ENCODE results near the gene CCDC102A.

Gene CCDC102A

DNA sequence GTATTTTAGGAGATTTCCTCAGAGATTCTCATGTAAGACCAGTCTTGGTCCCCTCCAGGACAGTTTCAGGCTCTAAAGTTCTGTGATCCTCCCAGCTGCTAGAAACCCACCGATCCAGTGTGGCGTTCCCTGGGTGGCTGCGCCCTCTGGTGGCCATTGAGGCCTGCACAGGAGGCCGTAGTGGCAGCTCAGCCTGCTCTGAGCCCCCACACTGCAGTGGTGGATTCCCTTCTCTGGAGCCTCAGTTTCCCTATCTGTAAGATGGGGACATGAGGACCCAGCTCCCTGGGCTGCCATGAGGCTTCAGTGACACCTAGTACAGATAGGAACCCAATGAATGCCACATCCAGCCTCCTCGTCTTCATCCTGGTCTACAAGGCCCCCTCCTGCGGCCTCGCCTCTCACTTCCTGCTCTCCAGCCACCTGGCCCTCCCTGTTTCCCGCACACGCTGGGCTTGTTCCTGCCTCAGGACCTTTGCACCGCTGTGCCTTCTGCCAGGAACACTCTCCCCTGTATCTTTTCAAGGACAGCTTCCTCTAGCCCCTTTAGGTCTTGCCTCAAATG lies 16.5 kb downstream of the CCDC102A start:
- DNase-seq (ENCODE audit: low read depth, low spot score), result no peak

DNA sequence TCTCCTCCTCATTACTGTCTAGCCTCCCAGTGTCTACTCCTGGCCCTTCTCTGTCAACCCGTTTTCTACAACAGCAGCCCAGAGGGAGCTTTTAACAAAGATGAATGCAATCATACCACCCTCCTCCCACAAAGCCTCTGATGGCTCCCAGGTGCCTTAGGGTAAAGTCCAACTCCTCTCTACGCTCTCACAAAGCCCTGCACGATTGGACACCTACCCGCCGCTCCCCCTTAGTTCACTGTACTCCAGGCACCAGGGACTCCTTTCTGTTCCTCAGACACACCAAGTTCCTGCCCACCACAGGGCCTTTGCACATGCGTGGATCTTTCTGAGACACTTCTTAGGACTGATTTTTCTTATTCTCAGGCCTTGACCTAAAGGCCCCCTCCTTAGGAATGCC lies 17.4 kb downstream of the CCDC102A start:
- no peak for DNase-seq (ENCODE audit: low read depth, low spot score)

- DNase-seq (ENCODE audit: low read depth, low spot score), result no peak
These were observed 17.9 kb downstream of the CCDC102A start for GRCh38 chr16:57518520-57518919.

DNA sequence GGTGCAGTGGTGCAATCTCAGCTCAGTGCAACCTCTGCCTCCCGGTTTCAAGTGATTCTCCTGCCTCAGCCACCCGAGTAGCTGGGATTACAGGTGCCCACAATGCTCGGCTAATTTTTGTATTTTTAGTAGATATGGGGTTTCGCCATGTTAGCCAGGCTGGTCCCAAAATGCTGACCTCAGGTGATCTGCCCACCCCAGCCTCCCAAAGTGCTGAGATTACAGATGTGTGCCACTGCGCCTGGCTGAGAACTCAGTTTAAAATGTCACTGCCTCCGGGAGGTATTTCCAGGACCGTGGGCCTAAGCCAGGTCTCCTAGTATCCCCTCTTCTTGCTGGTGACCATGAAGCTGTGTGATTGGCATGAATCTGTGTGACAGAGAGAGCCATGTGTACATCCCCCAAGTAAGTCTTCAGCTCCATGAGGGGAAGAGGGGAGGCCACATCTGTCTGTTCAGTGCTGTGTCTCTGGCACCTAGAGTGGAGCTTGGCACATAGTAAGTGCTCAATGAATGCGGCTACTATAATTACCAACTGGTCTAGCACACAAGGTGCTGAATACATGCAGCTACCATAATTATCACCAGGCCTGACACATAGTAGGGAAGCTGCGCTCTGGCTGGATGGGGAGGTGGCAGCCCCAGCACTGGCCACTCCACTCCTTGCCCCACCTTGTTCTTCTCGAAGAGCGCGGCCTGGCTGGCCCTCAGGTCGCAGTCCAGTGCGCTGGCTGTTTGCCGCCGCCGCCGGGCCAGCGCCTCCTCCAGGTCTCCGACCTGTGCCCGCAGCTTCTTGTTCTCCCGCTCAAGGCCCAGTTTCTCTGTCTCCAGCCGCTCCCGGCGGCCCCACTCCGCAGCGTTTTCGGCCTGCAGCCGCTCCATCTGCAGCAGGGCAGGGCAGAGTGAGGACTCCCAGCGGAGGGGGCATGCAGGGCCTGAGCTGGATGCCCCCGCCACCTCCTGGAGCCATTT lies 18.7 kb downstream of the CCDC102A start:
- no peak for DNase-seq (ENCODE audit: low read depth, low spot score)

DNA sequence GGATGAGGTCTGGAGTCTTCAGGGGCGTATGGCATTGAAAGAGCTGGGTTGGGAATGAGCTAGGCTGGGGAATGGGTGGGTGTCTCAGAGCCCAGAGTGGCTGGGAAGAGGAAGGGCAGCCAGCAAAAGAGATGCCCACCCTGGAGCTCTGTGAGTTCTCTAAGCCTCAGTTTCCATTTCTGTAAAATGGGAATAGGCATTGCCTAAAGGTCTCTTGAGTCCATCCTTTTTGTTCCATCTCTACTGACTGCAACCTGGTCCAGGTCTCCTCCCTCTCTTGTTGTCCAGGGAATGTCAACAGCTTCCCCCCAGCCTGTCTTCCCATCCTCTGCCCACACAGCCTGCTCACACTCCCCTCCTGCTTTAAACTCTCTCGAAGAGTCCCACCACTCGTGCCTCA lies 19.6 kb downstream of the CCDC102A start:
- DNase-seq (ENCODE audit: low read depth, low spot score), result no peak

GRCh38 chr16:57516176-57516725 lies 20.1 kb downstream of the CCDC102A start:
- DNase-seq (ENCODE audit: low read depth, low spot score), result no peak

- no peak for DNase-seq (ENCODE audit: low read depth, low spot score)
These were observed 21.4 kb downstream of the CCDC102A start for GRCh38 chr16:57514791-57515600.

DNA sequence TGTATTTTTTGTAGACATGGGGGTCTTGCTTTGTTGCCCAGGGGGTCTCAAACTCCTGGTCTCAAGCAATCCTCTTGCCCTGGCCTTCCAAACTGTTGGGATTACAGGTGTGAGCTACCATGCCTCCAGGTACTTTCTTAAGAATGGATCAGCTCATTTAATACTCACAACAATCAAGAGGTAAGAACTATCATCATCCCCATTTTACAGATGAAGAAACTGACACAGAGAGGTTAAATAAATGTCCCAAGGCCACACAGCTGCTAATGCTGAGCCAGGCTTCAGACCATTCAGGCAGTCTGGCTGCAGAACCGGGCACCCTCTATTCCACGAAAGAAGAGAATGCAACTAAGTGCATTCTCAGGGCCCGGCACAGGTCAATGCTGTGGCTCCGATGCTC lies 22.0 kb downstream of the CCDC102A start:
- DNase-seq (ENCODE audit: low read depth, low spot score), result no peak

DNA sequence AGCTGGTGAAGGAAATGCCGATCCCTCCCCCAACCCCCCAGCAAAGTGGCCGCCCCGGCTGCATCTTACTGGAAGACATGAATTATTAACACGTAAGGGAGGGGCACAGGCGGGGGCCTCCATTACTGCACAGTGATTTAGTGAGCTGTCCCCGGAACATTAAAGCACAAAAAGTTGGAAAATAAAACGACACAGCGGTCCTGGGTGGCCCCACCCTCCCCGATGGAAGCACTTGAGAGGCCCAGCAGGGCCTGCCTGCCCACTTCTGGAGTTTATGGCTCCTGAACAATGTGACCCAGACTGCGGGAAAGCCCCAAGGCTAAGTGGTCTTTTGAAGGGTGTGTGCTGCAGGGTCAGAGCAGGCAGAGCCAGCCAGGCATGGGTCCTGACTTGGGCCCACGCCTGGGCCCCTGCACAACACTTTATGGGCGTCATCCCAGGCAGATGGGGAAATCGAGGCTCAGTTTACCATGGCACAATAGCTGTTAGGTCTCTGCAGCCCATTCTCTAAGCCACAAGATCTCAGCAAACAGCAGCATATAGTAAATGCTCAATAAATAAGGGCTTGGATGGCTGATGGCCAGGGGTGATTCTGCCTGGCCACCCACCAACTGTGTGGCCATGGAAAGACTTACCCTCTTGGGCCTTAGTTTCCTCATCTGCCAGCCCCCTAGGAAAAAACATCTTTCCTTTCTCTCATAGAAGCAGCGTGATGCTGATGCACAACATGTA lies 22.8 kb downstream of the CCDC102A start:
- DNase-seq (ENCODE audit: low read depth, low spot score), result no peak

DNA sequence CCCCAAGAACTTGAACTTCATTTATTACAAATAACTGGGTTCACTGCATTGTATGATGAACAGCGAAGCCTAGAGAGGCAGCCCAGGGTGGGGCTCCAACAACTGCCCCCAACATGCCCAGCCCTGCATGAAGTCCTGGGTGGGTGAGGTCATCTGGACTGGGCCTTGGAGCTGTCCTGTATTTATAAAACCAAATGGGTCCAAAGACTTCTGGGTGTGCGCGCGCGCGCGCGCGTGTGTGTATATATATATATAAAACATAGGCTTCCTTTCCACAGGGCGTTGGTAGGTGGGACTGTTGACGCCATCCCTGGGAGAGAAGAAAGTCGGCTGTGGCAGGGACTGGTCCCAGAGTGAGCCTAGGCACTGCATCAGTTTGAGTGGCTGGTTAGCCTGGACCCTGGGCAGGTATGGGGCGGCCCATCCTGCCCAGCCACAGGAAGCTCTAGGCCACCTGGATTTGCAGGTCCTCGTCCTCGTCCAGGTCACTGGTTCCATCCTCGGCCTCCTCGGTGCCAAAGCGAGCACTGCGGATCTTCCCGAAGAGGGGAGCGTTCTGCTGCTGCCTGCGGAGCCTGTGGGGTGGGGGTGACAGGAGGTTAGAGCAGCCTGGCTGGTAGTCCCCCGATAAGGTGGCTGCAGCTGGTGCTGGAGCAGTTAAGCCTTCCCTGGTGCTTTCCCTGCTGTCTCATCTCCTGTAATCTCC lies 23.9 kb downstream of the CCDC102A start:
- DNase-seq (ENCODE audit: low read depth, low spot score), result no peak

- no peak for DNase-seq (ENCODE audit: low read depth, low spot score)
These were observed 26.1 kb downstream of the CCDC102A start for GRCh38 chr16:57510016-57510871.

DNA sequence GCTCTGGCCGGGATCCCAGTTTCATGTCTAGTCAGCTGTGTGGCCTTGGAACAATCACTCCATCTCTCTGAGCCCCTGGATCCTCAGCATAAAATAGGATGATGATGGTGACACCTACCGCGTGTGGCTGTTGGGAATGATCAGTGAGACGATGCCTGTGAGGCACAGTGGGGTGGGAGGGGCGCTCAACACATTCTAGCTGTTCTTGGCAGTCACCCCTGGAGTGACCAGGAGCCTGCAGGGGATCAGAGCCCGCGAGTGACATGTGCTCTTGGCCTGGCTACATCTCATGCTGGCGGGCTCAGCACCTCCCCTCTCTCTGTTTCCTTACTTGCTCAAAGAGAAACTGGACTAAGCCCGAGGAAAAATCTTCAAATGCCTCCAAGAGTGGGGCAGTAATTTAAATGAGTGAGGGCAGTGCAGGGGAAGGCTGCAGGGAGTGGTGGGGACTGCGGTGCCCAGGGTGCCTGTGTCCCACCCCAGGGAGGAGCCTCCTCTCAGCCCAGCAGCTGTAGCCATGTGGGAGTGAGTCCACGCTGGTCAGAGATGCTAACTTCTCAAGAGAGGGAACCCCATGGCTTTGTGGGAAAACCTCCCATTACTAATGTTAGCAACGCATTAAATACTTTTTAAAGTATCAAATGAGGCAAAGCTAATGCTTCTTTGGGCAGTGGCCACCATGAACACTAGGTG lies 27.0 kb downstream of the CCDC102A start:
- DNase-seq (ENCODE audit: low read depth, low spot score), result no peak

DNA sequence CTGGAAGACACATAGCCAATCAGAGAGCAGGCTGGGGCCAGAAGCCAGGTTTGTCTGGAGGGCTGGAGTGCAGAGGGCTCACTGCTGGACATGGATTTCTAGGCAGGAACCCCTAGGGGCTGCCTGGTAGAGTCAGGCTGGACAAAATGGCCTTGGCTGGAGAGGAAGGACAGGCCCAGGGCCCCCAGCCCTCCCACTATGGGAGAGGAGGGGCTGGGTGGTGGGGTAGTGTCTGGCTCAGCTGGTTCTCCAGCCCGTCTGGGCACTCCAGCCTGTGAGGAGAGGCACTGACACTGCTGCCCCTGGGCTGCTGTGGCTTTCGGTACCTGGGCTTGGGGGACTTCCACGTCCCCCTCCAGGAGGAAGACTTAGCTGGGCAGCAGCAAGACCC lies 28.3 kb downstream of the CCDC102A start:
- no peak for DNase-seq (ENCODE audit: low read depth, low spot score)

- DNase-seq (ENCODE audit: low read depth, low spot score), result no peak
These were observed 29.0 kb downstream of the CCDC102A start for GRCh38 chr16:57507136-57508034.

- DNase-seq (ENCODE audit: low read depth, low spot score), result no peak
These were observed 31.2 kb downstream of the CCDC102A start for GRCh38 chr16:57505169-57505568.

- no peak for DNase-seq (ENCODE audit: low read depth, low spot score)
These were observed 31.9 kb downstream of the CCDC102A start for GRCh38 chr16:57504491-57504890.

DNA sequence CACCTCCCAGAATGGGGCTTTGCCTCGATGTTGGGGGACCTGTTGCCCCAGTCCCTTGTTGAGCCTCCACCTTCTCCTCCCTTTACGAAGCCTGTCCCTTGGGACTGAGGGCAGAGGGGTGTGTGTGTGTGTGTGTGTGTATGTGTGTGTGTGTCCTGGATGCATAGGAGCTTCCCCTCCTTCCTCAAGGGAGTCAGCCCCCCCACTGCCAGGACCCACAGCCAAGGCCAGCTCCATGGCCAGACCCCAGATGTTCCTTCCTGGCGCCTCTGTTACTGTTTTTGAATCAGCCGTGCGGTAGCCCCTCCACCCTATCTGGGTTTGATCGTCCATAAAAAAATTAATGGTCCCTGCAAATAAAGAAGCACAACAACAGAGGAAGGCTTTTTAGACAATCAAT lies 32.4 kb downstream of the CCDC102A start:
- DNase-seq (ENCODE audit: low read depth, low spot score), result no peak

- DNase-seq (ENCODE audit: low read depth, low spot score), result no peak
These were observed 33.0 kb downstream of the CCDC102A start for GRCh38 chr16:57503366-57503765.
